Prostate gland (tissue), 2 donors: ENCODE data around the gene SUN1.

Experiments
- POLR2A ChIP-seq: fragments of 450-650 bp; IDR thresholded peaks from one replicate; pipeline ENCODE4 v1.6.1; 2016; ENCODE audit warnings: antibody characterized with exemption, mild to moderate bottlenecking
- POLR2AphosphoS5 ChIP-seq: sonication (generic); formaldehyde crosslinking; IDR thresholded peaks from one replicate; pipeline ENCODE4 v1.6.1; 2017; ENCODE audit warnings: antibody characterized with exemption
- TF ChIP-seq, protein P1 (sequence below), 4 experiments: fragments of 200-600 bp in 2 of 4; fragments of 450-650 bp in 2 of 4; sonication (generic) in 2 of 4; IDR thresholded peaks; 1 replicate in 3 of 4; 2 replicates in 1 of 4; pipeline ENCODE4 v1.5.1; 2016 to 2019; ENCODE audit warnings: antibody characterized with exemption in 4 of 4, mild to moderate bottlenecking in 2 of 4, moderate library complexity in 2 of 4

DNA sequence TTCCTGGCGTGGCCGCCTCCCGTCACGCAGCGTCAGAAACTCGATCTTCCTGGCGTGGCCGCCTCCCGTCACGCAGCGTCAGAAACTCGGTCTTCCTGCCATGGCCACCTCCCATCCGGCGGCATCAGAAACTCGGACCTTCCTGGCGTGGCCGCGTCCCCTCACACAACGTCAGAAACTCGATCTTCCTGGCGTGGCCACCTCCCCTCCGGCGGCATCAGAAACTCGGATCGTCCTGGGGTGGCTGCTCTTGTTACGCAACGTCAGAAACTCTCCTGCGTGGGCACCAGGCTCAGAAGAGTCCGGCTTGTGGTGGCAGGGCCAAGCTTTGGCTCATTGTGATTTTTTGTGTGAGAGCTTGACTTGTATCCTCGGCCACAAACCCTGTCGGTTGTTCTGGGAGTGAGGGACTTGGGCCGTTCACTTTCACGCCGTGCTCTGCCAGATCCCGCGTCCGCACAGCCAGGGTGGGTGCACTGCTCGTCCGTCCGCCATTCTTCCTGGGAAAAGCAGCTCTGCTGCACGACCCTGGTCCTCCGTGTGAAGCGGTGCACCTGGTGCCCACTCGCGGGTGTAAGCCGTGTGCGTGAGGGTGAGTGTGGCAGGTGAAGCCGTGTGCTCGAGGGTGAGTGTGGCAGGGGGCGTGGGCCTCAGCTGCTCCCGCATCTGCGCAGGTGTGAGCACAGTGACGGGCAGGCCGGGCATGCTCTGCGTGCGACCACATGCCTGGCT, 49.4 kb upstream of the SUN1 start:
- no peak for TF ChIP-seq POLR2AphosphoS5
- no peak for TF ChIP-seq POLR2A
- TF ChIP-seq, protein P1, sequence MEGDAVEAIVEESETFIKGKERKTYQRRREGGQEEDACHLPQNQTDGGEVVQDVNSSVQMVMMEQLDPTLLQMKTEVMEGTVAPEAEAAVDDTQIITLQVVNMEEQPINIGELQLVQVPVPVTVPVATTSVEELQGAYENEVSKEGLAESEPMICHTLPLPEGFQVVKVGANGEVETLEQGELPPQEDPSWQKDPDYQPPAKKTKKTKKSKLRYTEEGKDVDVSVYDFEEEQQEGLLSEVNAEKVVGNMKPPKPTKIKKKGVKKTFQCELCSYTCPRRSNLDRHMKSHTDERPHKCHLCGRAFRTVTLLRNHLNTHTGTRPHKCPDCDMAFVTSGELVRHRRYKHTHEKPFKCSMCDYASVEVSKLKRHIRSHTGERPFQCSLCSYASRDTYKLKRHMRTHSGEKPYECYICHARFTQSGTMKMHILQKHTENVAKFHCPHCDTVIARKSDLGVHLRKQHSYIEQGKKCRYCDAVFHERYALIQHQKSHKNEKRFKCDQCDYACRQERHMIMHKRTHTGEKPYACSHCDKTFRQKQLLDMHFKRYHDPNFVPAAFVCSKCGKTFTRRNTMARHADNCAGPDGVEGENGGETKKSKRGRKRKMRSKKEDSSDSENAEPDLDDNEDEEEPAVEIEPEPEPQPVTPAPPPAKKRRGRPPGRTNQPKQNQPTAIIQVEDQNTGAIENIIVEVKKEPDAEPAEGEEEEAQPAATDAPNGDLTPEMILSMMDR (IDR thresholded peaks at IDR 0.05), result no peak
